ENCODE measurements around the gene MUC5B. TPM values are rescaled to one million over a fixed set of nuclear protein-coding genes. Genes with fewer than 3 reads are reported as not detected.
"Not testable (repeated sequence)": the region's sequence is repeated elsewhere in the genome, so short reads cannot be mapped to it uniquely, and the experiment has no call there.

MUC5B gene
- total RNA-seq, 2 donors from 2014 or later: not detected

DNA sequence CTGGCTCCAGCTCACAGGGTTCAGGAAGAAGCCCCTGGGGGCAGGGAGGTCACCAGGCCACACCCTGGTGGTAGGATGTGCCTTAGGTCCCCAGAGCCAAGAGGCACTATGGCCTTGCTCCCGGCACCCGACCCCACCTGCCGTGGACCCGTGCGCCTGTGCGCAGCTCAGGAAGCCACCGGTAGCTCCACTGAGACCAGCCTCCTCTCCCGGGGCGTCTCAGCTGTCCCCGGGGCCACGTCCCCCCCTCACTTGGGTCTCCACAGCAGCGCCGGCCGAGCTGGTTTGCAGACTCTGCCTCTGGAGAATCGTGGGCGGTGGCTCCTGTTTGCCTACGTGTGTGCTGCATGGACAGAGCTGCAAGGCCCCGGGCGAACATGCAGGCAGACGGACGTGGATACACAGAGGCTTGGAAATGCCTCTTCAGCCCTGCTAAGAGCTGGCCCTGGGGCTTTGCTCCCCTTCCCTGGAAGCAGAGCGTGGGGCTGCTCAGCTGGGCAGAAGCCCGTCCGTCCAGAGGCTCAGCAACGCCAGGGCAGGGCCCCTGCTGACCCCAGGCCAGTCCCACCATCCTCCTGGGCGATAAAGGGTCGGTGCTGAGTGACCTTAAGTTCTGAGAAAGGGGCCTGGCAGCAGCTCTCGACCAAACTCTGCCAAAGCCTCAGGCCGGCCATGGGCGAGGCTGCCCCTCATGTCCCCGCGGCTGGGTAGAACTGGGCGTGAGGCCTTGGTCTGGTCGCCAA lies 15.3 kb upstream of the MUC5B start:
- H3K9me3 ChIP-seq: peaks cover 0 to 28% of the 10 kb centered on the region in 2 donors
- no peak for DNase-seq (ENCODE audit: low spot score)
- TF ChIP-seq, protein P1, sequence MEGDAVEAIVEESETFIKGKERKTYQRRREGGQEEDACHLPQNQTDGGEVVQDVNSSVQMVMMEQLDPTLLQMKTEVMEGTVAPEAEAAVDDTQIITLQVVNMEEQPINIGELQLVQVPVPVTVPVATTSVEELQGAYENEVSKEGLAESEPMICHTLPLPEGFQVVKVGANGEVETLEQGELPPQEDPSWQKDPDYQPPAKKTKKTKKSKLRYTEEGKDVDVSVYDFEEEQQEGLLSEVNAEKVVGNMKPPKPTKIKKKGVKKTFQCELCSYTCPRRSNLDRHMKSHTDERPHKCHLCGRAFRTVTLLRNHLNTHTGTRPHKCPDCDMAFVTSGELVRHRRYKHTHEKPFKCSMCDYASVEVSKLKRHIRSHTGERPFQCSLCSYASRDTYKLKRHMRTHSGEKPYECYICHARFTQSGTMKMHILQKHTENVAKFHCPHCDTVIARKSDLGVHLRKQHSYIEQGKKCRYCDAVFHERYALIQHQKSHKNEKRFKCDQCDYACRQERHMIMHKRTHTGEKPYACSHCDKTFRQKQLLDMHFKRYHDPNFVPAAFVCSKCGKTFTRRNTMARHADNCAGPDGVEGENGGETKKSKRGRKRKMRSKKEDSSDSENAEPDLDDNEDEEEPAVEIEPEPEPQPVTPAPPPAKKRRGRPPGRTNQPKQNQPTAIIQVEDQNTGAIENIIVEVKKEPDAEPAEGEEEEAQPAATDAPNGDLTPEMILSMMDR (IDR thresholded peaks at IDR 0.05): no peak
- H3K4me1 ChIP-seq: no peaks in the 10 kb centered on the region
- H3K27me3 ChIP-seq: no peaks in the 10 kb centered on the region
- H3K36me3 ChIP-seq: no peaks in the 10 kb centered on the region
- H3K27ac ChIP-seq: no peak overlapping the region
- no peak overlapping the region for H3K4me3 ChIP-seq

DNA sequence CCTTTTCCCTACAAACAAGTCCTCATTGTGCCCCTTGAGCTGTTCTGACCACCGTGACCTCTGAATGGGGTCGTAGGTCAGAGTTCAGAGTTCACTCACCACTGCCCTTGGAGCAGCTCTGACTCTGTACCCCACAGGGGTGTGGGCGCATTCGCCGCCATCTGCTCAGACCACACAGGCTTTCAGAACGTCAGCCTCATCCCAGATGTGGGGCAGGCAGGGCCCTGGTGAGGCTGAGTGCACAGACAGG lies 14.8 kb upstream of the MUC5B start:
- TF ChIP-seq, protein P1 (IDR thresholded peaks at IDR 0.05): no peak
- Histone ChIP-seq H3K4me1 (no peaks in the 10 kb centered on the region), H3K4me3 (no peak overlapping the region), H3K36me3 (no peaks in the 10 kb centered on the region), H3K27me3 (no peaks in the 10 kb centered on the region), H3K9me3 (peaks cover 0 to 32% of the 10 kb centered on the region in 2 donors), H3K27ac (no peak overlapping the region)
- DNase-seq (ENCODE audit: low spot score): no peak

DNA sequence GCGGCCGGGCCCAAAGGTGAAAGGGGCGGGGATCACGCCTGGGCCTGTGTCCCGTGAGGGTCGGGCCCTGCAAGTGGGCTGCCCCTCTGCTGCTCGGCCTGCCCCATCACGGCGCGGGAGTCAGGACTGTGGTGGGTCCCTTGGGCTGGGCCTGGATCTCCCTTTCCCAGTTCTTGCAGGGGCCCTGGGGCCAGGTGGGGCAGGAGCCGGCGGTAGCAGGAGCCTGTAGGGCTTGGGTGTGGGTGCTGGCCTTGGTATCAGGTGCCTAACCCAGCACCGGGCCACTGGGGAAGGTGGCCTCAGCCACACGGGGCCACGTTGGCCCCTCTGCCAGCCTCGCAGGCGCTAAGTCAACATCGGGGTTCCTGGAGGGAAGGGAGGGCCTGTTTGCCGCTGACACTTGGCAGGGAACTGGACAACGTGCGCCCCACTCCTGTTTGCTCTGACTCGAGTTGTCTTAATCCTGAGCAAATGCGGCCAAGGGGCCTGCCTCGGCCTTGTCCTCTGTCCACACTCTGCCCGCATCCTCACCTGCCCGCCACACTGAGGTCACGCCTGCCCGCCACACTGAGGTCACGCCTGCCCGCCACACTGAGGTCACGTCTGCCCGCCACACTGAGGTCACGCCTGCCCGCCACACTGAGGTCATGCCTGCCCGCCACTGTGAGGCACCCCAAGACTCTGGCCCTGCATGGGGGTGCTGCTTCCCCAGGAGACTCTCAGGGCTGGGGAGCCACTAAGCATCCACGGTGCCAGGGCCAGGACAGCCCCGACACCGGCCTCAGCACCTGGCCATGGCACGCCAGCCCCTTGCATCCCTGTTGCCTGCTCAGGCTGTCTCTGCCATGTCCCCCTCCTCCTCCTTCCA lies 14.2 kb upstream of the MUC5B start:
- TF ChIP-seq, protein P1 (IDR thresholded peaks at IDR 0.05): no peak
- Histone ChIP-seq H3K27ac (no peak overlapping the region), H3K36me3 (no peaks in the 10 kb centered on the region), H3K27me3 (no peaks in the 10 kb centered on the region), H3K9me3 (peaks cover 0 to 32% of the 10 kb centered on the region in 2 donors), H3K4me1 (no peaks in the 10 kb centered on the region), H3K4me3 (no peak overlapping the region)
- DNase-seq (ENCODE audit: low spot score): no peak

DNA sequence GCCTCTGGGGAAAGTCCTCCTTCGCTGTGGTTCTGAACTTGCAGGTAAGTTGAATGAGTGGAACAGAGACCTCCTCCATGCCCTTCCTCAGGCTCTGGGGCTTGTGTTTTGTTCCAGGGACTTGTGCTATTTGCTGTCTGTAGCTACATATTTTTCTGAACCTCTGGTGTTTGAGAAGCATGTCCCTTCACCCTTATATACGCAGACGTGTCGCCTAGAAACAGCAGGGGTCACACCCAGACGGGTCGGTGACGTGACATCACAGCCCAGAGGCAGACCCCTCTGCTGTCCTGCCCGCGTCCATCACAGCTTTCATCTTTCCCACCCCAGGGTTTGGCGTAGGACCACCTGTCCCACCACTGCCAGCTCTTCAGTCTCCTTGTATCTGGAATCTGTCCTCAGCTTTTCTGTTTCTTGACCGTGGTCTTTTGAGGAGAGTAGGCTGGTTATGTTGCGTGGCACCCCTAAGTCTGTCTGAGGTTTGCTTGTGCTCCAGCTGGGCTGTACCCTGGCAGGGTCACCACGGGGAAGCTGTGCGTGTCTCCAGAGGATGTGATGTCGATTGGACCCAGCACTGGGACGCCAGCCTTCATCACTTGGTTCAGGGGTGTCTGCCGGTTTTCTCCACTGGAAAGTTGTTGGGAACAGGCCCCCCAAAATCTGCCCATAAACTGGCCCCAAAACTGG lies 13.4 kb upstream of the MUC5B start:
- DNase-seq (ENCODE audit: low spot score): no peak
- TF ChIP-seq, protein P1 (IDR thresholded peaks at IDR 0.05): no peak
- Histone ChIP-seq H3K4me1 (no peaks in the 10 kb centered on the region), H3K9me3 (peaks cover 0 to 32% of the 10 kb centered on the region in 2 donors), H3K36me3 (no peaks in the 10 kb centered on the region), H3K27ac (no peak overlapping the region), H3K27me3 (no peaks in the 10 kb centered on the region), H3K4me3 (no peak overlapping the region)

DNA sequence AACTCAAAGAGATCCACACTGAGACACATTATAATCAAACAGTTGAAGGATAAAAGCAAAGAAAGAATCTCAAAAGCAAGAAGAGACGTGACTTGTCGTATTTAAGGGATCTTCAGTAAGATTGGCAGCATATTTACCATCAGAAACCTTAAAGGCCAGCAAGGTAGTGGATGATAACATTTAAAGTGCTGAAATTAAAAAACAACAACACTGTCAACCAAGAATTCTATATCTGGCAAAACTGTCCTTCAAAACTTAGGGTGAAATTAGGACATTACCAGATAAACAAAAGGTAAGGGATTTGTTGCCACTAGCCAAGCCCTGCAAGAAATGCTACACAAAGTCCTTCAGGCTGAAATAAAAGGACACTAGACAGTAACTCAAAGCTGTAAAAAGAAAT lies 11.0 kb upstream of the MUC5B start:
- no peaks in the 10 kb centered on the region for H3K4me1 ChIP-seq
- TF ChIP-seq, protein P1 (IDR thresholded peaks at IDR 0.05): no peak
- H3K9me3 ChIP-seq: peaks cover 0 to 32% of the 10 kb centered on the region in 2 donors
- no peak for DNase-seq (ENCODE audit: low spot score)
- H3K27ac ChIP-seq: no peak overlapping the region
- H3K27me3 ChIP-seq: no peaks in the 10 kb centered on the region
- no peaks in the 10 kb centered on the region for H3K36me3 ChIP-seq
- H3K4me3 ChIP-seq: no peak overlapping the region

DNA sequence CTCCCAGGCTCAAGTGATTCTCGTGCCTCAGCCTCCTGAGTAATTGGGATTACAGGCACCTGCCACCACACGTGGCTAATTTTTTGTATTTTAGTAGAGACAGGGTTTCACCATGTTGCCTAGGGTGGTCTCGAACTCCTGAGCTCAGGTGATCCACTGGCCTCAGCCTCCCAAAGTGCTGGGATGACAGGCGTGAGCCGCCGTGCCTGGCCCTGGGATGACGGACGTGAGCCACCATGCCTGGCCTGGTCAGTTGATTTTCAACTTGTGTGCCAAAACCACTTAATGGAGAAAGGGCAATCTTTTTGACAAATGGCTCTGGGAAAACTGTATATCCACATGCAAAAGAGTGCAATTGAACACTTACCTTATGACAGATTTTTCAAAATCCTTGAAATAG lies 7.0 kb upstream of the MUC5B start:
- not testable (repeated sequence) for DNase-seq (ENCODE audit: low spot score); H3K4me1 ChIP-seq; H3K4me3 ChIP-seq; H3K27me3 ChIP-seq; H3K27ac ChIP-seq; H3K36me3 ChIP-seq
- peaks cover 0 to 21% of the 10 kb centered on the region in 2 donors for H3K9me3 ChIP-seq

Measured in right atrium auricular region (tissue), 2 donors.